Kidney tubule cell (primary cell): ENCODE results near the gene NTPCR.
"Not testable (repeated sequence)": the region's sequence is repeated elsewhere in the genome, so short reads cannot be mapped to it uniquely, and the experiment has no call there.

Experiments
- DNase-seq: peaks from one replicate; pipeline ENCODE4 v3.0.0-alpha.2; 2018; ENCODE audit warnings: low spot score

The NTPCR gene

DNA sequence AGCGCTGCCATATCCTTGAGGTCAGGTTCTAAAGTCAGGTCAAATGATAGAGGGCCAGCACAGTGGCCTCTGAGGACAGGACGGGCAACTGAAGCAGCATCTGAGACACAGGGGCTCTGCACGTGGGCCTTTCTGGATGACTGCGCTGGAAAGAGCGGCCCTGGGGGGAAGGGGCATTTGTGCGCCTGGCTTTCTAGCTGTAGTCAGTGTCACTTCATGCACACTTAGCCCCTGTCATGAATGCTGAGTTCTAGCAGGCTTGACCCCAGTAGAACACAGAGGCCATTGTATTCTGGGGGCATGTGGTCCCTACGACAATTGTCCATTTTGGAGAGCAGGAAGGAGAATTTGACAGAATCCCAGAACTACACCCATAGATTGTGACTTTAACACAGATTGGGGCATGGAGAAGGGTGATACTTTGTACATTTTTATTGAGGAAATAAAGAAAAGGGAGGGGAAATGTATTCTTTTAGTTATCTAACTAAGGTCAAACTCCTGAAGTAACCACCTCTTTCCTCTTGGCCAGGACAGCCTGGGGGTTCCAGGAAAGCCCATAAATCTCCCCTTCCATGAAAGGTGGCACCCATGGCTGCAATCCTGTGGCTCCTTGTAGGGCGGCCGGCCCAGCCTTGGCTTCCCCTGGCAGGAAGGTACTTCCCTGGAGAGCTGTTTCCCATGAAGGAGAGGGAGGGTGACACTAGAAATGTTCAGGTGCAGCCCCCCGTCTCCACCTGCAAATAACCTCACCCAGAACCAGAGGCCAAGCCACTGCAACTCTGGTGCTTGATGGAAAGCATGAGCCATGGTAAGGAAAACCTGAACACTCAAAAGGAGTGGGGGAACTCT is 34.4 kb downstream of the NTPCR start:
- DNase-seq: no peak

DNA sequence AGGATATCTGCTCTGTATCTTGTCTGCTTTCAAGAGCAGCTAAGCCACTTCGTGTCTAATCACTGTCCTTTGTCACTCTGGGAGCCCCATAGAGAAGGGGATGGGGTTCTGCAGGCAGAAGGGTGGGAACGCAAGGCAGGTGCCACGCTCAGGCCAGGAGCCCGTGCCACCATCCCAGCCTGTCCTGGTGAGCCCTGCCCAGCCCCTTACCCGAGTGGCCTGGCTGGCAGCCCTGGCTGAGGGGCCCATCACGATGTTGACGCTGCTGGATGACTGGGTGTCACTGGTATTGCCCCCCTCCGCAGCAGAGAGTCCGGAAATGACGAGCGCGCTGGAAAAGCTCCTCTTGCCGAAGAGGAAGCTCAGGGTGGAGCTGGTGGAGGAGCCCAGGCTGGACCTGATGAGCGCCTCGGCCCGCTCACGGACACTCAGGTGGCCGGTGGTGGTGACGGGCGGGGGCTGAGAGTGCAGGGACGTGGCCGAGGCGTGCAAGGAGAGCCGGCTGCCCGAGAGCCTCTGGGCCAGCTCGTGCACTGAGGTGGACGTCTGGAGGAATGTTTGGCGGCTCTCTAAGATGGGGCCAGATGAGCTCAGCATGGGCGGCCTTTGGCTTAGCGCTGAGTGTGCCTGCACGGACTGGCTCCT is 35.6 kb downstream of the NTPCR start:
- DNase-seq: no peak

DNA sequence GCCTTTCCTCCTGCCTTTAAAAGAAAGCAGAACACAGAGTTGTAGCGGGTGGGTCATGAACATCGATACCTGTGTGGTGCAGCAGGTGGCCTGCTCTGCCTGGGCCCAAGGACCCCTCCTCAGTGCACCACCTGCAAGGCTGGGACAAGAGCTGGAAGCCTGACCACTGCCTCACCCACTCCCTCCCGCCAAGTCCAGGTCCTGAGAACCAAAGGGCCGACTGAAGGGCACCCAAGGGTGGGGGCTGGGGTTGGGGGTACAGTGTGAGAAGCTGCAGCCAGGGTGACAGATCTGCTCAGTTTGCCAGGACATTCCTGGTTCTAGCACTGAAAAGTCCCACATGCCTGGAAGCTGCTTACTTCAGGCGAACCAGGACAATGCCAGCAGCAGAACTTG is 36.1 kb downstream of the NTPCR start:
- DNase-seq: no peak

DNA sequence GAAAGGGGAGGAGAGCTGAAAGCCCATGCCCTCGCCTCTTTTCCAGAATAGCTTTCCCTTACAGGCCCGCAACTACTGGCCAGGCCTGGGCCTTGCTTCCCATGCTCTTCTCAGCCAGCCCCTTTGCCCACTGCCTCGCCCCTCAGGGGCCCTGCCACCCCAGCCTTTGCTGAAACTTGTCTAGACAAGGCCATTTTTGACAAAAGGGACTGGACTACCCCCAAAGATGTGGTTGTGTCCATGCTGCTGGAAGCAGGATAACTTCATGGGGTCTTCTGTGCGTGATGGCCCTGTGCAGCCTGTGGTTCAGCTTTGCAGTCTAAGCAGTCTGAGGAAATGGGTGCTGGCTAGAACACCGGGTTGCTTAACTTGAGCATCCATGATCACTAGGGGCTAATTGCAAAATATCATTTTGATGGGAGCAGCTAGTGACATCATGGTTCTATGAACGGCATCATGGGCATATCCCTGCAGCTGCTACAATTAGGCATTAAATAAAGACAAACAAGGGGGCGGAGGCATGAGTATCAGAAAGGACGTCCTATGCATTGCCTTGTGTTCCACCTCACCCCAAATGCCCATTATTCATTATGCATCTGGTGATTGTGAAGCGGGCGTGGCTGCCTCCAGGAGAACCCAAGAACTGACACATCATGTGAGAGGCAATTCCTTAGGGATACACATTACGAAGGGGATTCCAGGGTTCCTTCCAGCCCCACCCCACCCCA is 36.8 kb downstream of the NTPCR start:
- no peak for DNase-seq

DNA sequence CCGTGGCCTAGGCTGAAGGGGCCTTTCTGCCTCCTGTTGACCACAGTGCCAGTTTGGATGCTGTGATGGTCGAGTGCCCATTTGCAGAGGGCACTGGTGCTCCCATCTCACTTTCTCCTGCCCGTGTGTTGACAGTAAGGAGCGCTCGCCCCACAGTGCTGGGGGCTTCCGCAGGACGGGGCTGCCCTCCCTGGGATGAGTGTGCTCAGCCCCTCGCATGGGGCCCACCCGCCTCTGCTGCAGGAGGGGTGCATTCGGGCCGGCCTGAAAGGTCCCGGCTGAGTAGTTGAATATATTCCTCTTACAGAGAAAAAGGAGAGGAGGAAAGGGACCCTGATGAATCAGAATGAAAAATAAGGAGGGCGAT is 37.3 kb downstream of the NTPCR start:
- DNase-seq: no peak

DNA sequence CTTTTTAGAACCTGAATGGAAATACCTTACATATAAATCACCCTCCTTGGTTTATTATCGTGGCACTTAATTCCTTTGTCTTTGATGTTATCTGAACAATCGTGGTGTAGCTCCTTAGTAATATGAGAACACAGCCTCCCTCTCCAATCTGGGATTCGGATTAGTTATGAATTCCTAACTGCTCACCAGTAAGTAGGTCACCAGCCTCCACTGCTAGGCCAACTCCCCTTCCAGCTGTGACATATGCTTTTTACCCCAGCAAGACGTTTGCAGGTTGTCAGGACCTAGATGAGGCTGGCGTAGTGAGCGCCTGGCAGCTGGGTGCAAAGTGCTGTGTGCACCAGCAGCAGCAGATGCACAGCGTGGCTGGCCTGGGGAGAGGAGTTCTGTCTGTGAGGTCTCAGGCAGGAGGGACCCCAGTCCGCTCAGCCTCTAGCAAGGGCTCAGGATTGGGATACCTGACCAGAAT is 38.2 kb downstream of the NTPCR start:
- peak; percentile 63 for DNase-seq

DNA sequence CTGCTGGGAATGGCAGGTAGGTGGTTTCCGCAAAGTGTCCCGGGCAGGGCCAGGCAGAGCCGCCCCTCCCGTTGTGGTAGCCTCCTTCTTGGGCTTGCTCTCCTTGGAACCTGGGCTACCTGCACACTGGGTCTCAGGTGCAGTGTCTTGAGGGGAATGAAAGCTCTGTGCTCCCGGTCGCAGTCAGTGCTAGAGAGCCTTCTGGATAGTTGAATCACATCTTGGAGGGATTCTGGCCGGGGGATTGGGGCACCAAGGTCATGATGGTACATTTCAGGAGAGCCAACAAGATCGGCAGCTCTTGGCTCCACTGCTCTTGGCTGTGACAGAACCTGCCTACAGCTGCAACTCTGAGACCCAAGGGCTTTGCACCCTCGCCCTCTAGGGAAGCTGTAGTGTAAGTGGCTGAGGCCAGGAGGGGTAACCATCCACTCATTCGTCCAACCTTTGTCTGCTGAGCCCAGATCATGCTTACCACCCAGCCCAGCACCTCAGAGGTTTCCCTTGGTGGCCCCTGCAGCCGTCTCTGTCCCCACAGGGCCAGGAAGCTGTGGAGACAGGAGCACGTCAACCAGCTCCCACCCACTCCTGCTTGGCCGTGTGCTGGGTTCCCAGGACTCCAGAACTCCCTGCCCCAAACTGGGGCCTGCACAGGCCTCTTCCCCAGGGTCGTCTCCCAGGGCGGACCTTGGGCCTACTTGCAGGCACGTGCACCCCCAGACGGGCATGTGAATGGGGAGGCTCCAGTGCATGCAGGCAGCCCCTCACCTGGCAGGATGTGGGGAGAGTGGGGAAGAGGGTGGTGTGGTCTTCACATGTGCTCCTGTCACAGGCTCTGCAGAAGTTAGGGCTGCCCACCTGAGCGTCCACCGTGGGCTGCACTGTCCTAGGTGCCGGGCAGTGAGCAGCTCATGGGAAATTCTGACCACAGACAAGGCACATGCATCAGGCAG is 40.0 kb downstream of the NTPCR start:
- no peak for DNase-seq

DNA sequence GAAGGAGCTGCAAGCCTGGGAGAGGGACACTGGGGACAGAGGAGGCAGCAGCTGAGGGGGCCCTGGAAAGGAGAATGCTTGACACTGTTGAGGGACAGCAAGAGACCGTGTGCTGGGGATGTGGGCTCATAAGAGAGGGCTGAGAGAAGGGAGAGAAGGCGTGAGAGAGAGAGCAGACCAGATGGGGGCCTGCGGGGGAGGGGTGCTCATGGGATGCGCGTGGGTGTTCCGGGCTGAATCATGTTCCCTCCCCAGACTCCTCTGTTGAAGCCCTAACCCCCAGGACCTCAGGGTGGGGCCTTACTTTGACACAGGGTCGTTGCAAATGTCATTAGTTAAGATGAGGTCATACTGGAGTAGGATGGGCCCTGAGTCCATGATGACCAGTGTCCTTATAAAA is 40.8 kb downstream of the NTPCR start:
- DNase-seq: no peak

DNA sequence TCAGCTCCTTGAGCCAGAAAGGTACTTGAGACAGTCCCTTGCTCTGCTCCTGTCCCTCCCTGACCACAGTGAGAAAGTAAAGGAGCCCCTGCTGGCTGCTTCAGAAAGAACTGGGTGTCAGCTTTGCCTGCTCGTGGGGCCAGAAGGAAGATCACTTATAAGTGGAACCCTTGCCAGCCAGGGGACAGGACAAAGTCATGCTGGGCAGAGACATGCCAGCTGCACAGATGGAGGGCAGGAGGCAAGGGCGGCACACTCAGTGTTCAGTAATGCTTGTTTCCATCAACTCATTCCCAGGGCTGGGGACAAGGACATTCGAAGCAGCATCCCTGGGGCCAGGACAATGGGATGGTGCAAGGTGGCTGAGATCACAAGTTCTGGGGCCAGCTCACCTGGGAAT is 41.8 kb downstream of the NTPCR start:
- DNase-seq: no peak

DNA sequence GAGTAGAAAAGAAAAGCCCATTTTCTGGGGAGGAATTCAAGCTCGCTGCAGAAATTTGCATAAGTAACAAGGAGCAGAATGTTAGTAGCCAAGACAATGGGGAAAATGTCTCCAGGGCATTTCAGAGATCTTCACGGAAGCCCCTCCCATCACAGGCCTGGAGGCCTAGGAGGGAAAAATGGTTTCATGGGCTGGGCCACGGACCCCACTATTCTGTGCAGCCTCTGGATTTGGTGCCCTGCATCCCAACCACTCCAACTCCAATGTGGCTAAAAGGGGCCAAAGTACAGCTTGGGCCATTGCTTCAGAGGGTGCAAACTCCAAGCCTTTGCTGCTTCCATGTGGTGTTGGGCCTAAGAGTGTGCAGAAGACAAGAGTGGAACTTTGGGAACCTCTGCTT is 43.1 kb downstream of the NTPCR start:
- DNase-seq: no peak

DNA sequence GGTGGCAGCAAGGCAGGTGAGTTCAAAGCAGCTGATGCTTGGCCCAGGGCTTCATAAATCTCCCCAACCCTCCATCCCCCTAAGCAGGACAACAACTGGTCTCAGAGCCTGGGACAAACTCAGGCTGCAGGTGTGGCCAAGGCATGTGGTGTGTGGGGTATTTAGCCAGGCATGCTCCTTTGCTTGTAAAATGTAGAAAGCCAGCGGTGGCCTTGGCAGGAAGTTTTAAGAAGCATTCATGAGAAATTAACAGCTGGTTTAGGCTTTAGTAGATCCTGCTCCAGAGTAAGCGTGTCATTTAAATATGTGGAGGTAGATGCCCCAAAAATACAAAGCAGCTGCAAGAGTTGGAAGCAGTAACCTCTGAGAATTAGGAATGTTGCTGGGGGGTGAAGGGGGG is 44.8 kb downstream of the NTPCR start:
- no peak for DNase-seq

DNA sequence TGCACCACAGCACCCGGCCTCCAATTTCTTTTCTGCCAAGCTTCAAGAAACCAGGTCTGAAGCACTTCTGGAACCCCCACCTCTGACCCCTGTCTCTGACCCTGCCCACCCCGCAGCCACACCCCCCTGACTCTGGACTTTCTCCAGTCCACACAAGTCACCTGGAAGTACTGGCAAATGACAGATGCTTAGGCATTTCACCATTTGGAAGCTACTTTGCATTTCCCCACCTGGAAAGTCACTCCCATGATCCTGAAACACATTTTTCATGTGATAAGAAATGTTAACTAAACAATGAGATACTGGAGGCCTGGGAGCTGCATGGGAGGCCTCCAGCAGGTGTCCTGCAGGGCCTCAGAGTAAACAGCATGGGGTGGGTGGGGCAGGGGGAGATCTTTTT is 45.7 kb downstream of the NTPCR start:
- DNase-seq: no peak

DNA sequence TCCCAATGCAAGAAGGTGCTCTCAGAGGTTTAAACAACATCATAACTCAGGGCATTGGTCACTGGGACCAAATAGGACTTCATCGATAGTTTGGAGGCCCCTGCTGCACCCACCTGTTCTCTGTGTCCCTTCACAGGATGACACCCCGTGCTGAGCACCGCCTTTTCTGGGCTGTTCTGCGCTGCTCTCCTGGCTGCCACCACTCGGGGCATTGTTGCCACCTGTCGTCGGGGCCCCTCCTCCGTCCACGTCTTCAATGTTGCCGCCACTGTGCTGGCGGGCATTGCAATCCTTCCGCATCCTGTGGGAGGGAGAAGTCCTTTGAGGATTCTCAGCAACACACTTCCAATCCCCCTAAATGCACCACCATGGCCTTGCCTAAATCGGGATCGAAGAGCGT is 47.7 kb downstream of the NTPCR start:
- no peak for DNase-seq

DNA sequence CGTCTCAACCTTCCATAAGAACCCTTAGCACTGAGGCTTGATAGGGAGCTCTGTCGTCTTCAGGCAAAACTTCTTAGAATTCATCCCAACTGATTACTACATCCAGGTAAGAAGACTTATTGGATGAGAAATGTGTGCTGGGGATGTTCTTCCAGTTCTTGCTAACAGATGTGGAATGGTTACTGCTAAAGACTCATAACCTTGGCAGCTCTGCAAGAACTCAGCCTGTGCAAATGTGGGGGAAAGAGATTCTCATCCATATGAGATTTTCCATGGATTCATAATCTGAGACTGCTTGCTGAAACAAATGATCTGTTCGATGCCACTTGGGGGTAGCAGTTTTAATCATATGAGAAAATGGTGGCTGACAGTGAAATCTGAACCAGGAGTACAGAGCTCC is 48.2 kb downstream of the NTPCR start:
- DNase-seq: no peak

DNA sequence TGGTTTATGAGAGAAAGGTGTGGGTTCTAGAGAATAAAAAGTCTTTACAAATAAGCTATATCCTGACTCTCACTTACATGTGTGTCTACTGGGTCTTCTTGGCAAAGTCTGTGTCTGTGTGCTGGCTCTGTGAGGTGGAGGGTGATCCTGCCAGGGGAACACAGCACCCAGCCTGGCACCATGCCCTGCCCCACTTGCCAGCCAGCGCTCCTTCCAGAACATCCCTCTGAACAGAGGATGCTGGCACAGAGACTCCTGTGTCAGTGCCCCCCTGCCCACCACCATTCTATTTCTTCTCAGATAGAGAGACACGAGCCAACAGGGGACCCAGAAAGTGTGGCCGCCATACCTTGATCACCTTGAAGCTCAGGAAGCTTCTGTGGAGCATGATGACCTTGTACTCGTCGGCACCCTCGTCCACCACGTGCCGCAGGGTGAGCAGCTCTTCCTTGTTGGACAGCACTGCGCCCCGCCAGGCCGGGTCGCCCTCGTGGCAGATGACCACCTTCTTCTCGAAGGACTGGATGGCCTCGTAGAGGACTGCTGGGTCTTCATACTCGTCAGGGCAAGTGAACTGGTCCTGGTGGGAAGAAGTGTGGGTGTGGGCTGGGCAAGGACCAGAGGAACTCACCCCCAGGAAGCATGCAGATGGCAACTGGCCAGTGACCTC is 49.7 kb downstream of the NTPCR start:
- DNase-seq: no peak

DNA sequence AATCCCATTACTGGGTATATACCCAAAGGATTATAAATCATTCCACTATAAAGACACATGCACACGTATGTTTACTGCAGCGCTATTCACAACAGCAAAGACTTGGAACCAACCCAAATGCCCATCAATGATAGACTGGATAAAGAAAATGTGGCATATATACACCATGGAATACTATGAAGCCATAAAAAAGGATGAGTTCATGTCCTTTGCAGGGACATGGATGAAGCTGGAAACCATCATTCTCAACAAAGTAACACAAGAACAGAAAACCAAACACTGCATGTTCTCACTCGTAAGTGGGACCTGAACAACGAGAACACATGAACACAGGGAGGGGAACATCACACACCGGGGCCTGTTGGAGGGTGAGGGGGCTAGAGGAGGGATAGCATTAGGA is 53.2 kb downstream of the NTPCR start:
- DNase-seq: not testable (repeated sequence)

DNA sequence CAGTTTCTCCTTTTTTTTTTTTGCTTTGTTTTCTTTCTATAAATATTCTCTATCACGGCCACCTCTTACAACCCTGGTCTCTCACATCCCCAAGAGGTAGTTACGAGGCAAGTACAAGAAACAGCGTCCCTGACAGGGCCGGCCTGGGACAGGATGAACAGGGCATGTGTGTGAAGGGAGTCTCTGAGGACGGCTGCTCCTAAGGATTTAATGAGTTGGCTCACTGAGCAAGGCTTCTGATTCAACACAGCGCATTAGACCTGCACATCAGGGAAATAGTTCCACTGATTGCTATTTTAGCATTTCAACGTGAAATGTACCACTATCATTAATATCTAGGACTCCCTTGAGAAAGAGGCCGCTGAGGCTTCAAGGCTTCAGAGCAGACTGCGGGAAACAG is 54.0 kb downstream of the NTPCR start:
- DNase-seq: no peak

DNA sequence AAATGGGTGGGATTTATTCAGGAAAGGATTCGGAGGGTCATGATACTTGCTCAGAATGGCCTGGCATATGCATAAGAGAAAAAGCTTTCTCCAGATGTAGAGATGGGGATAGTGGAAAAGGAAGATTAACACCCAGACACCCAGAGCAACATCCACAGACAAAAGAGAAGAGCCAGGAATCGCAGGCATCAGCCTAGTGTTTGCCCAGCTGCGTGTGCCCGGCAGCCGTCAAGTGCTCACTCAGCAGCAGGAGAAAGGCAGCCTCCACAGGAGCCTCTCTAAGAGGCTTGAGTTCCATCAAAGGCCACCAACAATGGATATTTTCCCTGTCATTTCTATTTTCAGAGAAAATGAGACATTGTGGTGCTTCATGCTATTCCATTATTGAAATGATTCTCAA is 54.7 kb downstream of the NTPCR start:
- no peak for DNase-seq

DNA sequence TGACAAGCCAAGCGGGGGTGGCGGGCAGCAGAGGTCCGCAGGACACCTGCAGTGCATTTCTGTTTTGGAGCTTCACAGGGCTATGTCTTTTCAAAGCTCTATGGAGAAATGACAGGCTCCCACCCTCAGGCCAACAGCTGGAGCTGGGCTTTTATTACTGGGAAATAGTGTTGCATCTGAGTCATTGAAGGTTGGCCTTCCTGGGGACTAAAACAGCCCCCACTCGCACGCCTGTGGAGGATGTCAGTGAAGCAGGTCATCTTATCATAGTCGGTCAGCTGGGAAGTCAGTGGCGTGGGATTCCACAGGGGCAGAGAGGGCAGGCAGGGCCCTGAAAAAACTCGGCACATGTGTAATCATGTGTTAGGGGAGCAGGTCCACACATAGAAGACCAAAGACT is 55.3 kb downstream of the NTPCR start:
- DNase-seq: peak; percentile 53

DNA sequence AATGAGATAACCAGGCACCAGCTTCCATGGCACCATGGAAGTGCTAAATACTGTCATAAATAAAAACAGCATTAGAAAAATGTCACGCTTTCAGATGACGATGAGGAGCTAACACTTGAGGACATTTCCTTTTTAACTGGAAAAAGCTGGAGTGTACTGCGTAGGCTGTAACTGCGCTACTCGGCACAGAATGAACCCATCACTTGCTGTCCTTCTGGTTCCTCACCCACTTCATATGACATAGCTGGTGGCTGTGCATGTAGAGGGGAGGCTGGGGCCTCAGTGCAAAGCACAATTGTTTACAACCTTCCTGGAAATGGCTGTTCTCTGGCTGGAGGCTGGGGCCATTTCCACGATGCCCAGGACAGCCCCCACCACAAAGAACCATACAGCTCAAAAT is 55.7 kb downstream of the NTPCR start:
- DNase-seq: no peak

DNA sequence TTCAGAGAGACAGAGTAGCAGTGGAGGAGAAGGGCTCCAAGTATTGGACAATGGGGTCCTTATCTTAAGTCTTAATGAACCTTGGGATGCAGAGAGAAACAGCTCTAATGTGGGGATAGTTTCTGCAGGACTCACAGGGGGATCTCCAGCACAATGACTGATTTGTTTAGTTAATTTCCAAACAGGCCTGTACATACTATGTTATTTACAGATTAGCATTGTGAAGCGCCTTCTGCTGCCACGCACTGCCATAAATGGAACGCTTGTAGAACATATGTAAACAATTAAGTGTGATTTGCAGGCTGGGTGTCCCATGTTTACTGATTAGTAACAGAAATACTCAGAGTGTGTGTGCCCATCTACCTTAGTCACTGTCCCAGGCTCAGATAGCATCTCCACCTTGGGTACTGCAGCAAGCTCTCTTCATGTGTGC is 56.1 kb downstream of the NTPCR start:
- no peak for DNase-seq
